ENCODE measurements around the gene GTF2H2.
"Not testable (repeated sequence)": the region's sequence is repeated elsewhere in the genome, so short reads cannot be mapped to it uniquely, and the experiment has no call there.

GTF2H2 gene

GRCh38 chr5:71014176-71014575 lies 53.3 kb downstream of the GTF2H2 start:
- H3K9me3 ChIP-seq (ENCODE audit: insufficient read depth, low read depth, low read length): no peaks in the 10 kb centered on the region
- H3K36me3 ChIP-seq (ENCODE audit: insufficient read depth, low read length): no peaks in the 10 kb centered on the region
- H3K4me3 ChIP-seq (ENCODE audit: low read length, poor library complexity, severe bottlenecking): no peak overlapping the region
- H3K9ac ChIP-seq (ENCODE audit: low read depth, low read length, poor library complexity, severe bottlenecking): no peak overlapping the region
- no peaks in the 10 kb centered on the region for H3K4me1 ChIP-seq (ENCODE audit: insufficient read depth, low read length, poor library complexity, severe bottlenecking)
- TF ChIP-seq CTCF (conservative IDR thresholded peaks at IDR 0.05; ENCODE audit: low read length) (no peak), EZH2phosphoT487 (IDR thresholded peaks at IDR 0.05; ENCODE audit: borderline replicate concordance) (no peak)
- no peak overlapping the region for H2AFZ ChIP-seq (ENCODE audit: low read length)
- H3K9me2 ChIP-seq (replicated peaks; ENCODE audit: low read depth, low read length): no peaks in the 10 kb centered on the region
- H3K4me2 ChIP-seq (ENCODE audit: low read depth, low read length, poor library complexity, severe bottlenecking): no peak overlapping the region
- no peaks in the 10 kb centered on the region for H3K79me2 ChIP-seq (ENCODE audit: insufficient read depth, low read length)
- H4K20me1 ChIP-seq (ENCODE audit: insufficient read depth, low read length, poor library complexity, severe bottlenecking): no peaks in the 10 kb centered on the region
- H3K27me3 ChIP-seq (ENCODE audit: insufficient read depth, low read length, poor library complexity, severe bottlenecking): no peaks in the 10 kb centered on the region
- no peaks in the 10 kb centered on the region for H3F3A ChIP-seq (ENCODE audit: low read depth)

- Histone ChIP-seq H3K79me2 (ENCODE audit: insufficient read depth, low read length) (no peaks in the 10 kb centered on the region), H3K4me3 (ENCODE audit: low read length, poor library complexity, severe bottlenecking) (no peak overlapping the region), H4K20me1 (ENCODE audit: insufficient read depth, low read length, poor library complexity, severe bottlenecking) (no peaks in the 10 kb centered on the region), H3K4me1 (ENCODE audit: insufficient read depth, low read length, poor library complexity, severe bottlenecking) (no peaks in the 10 kb centered on the region), H3K9me3 (ENCODE audit: insufficient read depth, low read depth, low read length) (no peaks in the 10 kb centered on the region), H3K9ac (ENCODE audit: low read depth, low read length, poor library complexity, severe bottlenecking) (no peak overlapping the region), H3K9me2 (replicated peaks; ENCODE audit: low read depth, low read length) (no peaks in the 10 kb centered on the region), H3K36me3 (ENCODE audit: insufficient read depth, low read length) (no peaks in the 10 kb centered on the region), H3K4me2 (ENCODE audit: low read depth, low read length, poor library complexity, severe bottlenecking) (no peak overlapping the region), H2AFZ (ENCODE audit: low read length) (no peak overlapping the region), H3K27me3 (ENCODE audit: insufficient read depth, low read length, poor library complexity, severe bottlenecking) (no peaks in the 10 kb centered on the region), H3F3A (ENCODE audit: low read depth) (no peaks in the 10 kb centered on the region)
- TF ChIP-seq EZH2phosphoT487 (IDR thresholded peaks at IDR 0.05; ENCODE audit: borderline replicate concordance) (no peak), CTCF (conservative IDR thresholded peaks at IDR 0.05; ENCODE audit: low read length) (no peak)
Observed at GRCh38 chr5:71013575-71013974, 53.9 kb downstream of the GTF2H2 start.

- Histone ChIP-seq H3K9me2 (replicated peaks; ENCODE audit: low read depth, low read length) (no peaks in the 10 kb centered on the region), H3K79me2 (ENCODE audit: insufficient read depth, low read length) (no peaks in the 10 kb centered on the region), H4K20me1 (ENCODE audit: insufficient read depth, low read length, poor library complexity, severe bottlenecking) (no peaks in the 10 kb centered on the region), H3K27me3 (ENCODE audit: insufficient read depth, low read length, poor library complexity, severe bottlenecking) (no peaks in the 10 kb centered on the region), H3K4me1 (ENCODE audit: insufficient read depth, low read length, poor library complexity, severe bottlenecking) (no peaks in the 10 kb centered on the region), H3F3A (ENCODE audit: low read depth) (no peaks in the 10 kb centered on the region), H3K4me3 (ENCODE audit: low read length, poor library complexity, severe bottlenecking) (no peak overlapping the region), H2AFZ (ENCODE audit: low read length) (no peak overlapping the region), H3K9me3 (ENCODE audit: insufficient read depth, low read depth, low read length) (no peaks in the 10 kb centered on the region), H3K4me2 (ENCODE audit: low read depth, low read length, poor library complexity, severe bottlenecking) (no peak overlapping the region), H3K36me3 (ENCODE audit: insufficient read depth, low read length) (no peaks in the 10 kb centered on the region), H3K9ac (ENCODE audit: low read depth, low read length, poor library complexity, severe bottlenecking) (no peak overlapping the region)
- TF ChIP-seq EZH2phosphoT487 (IDR thresholded peaks at IDR 0.05; ENCODE audit: borderline replicate concordance): no peak
- no peak for TF ChIP-seq CTCF (conservative IDR thresholded peaks at IDR 0.05; ENCODE audit: low read length)
Observed at GRCh38 chr5:71011194-71011792, 56.2 kb downstream of the GTF2H2 start.

- not testable (repeated sequence) for H3K4me2 ChIP-seq (ENCODE audit: low read depth, low read length, poor library complexity, severe bottlenecking); H3K9ac ChIP-seq (ENCODE audit: low read depth, low read length, poor library complexity, severe bottlenecking); H3K9me2 ChIP-seq (replicated peaks; ENCODE audit: low read depth, low read length); H3F3A ChIP-seq (ENCODE audit: low read depth); H3K9me3 ChIP-seq (ENCODE audit: insufficient read depth, low read depth, low read length); H3K4me3 ChIP-seq (ENCODE audit: low read length, poor library complexity, severe bottlenecking); H2AFZ ChIP-seq (ENCODE audit: low read length); H4K20me1 ChIP-seq (ENCODE audit: insufficient read depth, low read length, poor library complexity, severe bottlenecking); H3K36me3 ChIP-seq (ENCODE audit: insufficient read depth, low read length); H3K79me2 ChIP-seq (ENCODE audit: insufficient read depth, low read length); H3K27me3 ChIP-seq (ENCODE audit: insufficient read depth, low read length, poor library complexity, severe bottlenecking); H3K4me1 ChIP-seq (ENCODE audit: insufficient read depth, low read length, poor library complexity, severe bottlenecking)
Observed at GRCh38 chr5:71006983-71007382, 60.5 kb downstream of the GTF2H2 start.
